ENCODE results near the gene SRI. TPM values are rescaled to one million over a fixed set of nuclear protein-coding genes. Genes with fewer than 3 reads are reported as not detected.

The SRI gene
- total and polyA plus RNA-seq, 2 donors (not counting 3 experiments of a cell fraction or from before 2014, with no cell fraction given) = 121 to 204 TPM

GRCh38 chr7:88184848-88185304 lies 35.0 kb downstream of the SRI start:
- Histone ChIP-seq H3K79me2 (ENCODE audit: control insufficient read depth, insufficient read depth, low read length) (no peaks in the 10 kb centered on the region), H2AFZ (ENCODE audit: low read depth, low read length) (no peak overlapping the region), H3K9me3 (replicated peaks; ENCODE audit: control insufficient read depth, insufficient read depth, low read length) (no peaks in the 10 kb centered on the region), H3K27ac (ENCODE audit: insufficient read depth, low read depth, low read length) (no peak overlapping the region), H4K20me1 (replicated peaks; ENCODE audit: control insufficient read depth, extremely low read depth, insufficient read depth, low read length) (no peaks in the 10 kb centered on the region), H3K4me2 (ENCODE audit: insufficient read depth, low read length) (no peak overlapping the region), H3K27me3 (ENCODE audit: control insufficient read depth in 2 of 2, insufficient read depth in 2 of 2, low read length in 2 of 2) (no peaks in the 10 kb centered on the region), H3K9ac (replicated peaks; ENCODE audit: extremely low read depth, insufficient read depth, low read length) (no peak overlapping the region), H3K4me1 (ENCODE audit: control insufficient read depth, extremely low read depth, insufficient read depth, low read length) (no peaks in the 10 kb centered on the region), H3K4me3 (replicated peaks in 1 of 3; ENCODE audit: insufficient read depth in 1 of 3, low read depth in 1 of 3, low read length in 3 of 3) (no peak overlapping the region), H3K36me3 (ENCODE audit: control insufficient read depth in 2 of 2, extremely low read depth in 1 of 2, insufficient read depth in 2 of 2, low read length in 2 of 2) (no peaks in the 10 kb centered on the region), H3K9me1 (replicated peaks; ENCODE audit: control insufficient read depth, extremely low read depth, insufficient read depth, low read length) (no peaks in the 10 kb centered on the region)
- intact Hi-C loops (cut with micrococcal nuclease) = no loop called here
- dilution Hi-C loops (cut with MboI; ENCODE audit: extremely low pct_ligation_motif_present, low sequenced_read_pairs) = no loop called here
- TF ChIP-seq MAX (IDR thresholded peaks at IDR 0.05; ENCODE audit: insufficient read depth, insufficient read length) (no peak), FOS (IDR thresholded peaks at IDR 0.05; ENCODE audit: borderline replicate concordance, insufficient read depth, low read length) (no peak), MYC (IDR thresholded peaks at IDR 0.05; ENCODE audit: low read depth, low read length) (no peak), POLR2AphosphoS5 (IDR thresholded peaks at IDR 0.05; ENCODE audit: insufficient read depth, low read depth, low read length) (no peak), POLR2A (IDR thresholded peaks at IDR 0.05; ENCODE audit: low read depth, low read length) (no peak), EZH2 (IDR thresholded peaks at IDR 0.05; ENCODE audit: borderline replicate concordance, low read depth, low read length, severe bottlenecking) (no peak), GATA2 (IDR thresholded peaks at IDR 0.05; ENCODE audit: insufficient read depth, insufficient read length, low read depth, low read length) (no peak), JUN (IDR thresholded peaks at IDR 0.05; ENCODE audit: borderline replicate concordance, insufficient read depth, insufficient read length, low read depth) (no peak), CTCF (IDR thresholded peaks at IDR 0.05; ENCODE audit: extremely low read depth in 1 of 2, insufficient read depth in 1 of 2, low read depth in 1 of 2, low read length in 2 of 2) (no peak)
- BruUV-seq (replicated peaks) = no TSS peak
- no peak for FAIRE-seq
- POLR2A ChIA-PET = no interaction called here
- no peak for DNase-seq (ENCODE audit: low read depth, low spot score)
- CTCF ChIA-PET = interaction anchor here (1.3 to 2.1 kb wide), 2 partner anchors 8 to 15 kb away, joined by 3 to 5 read pairs; no protein-coding TSS in a partner anchor

Data from endothelial cell of umbilical vein (primary cell).